Esophagus muscularis mucosa (tissue), 4 donors: ENCODE measurements around the gene C1QB. TPM values are rescaled to one million over a fixed set of nuclear protein-coding genes. Genes with fewer than 3 reads are reported as not detected.

Experiments
- DNase-seq: peaks from one replicate; pipeline ENCODE4 v3.0.0-alpha.2; 2017; ENCODE audit errors: extremely low spot score
- H3K27ac ChIP-seq, 4 donors: fragments of 200-600 bp; sonication (generic); replicated peaks in 1 of 4; 1 replicate in 3 of 4; 2 replicates in 1 of 4; pipeline ENCODE4 v1.5.1; 2016 to 2019; ENCODE audit warnings: mild to moderate bottlenecking in 1 of 4
- H3K27me3 ChIP-seq, 4 donors: fragments of 200-600 bp; sonication (generic); one replicate each; pipeline versions ENCODE4 v1.5.1 to v1.6.0; 2016 to 2019
- H3K36me3 ChIP-seq, 4 donors: fragments of 200-600 bp; sonication (generic); one replicate each; pipeline ENCODE4 v1.5.1; 2016 to 2019
- H3K4me1 ChIP-seq, 4 donors: fragments of 200-600 bp; sonication (generic); one replicate each; pipeline ENCODE4 v1.5.1; 2016 to 2019
- H3K4me3 ChIP-seq, 4 donors: fragments of 200-600 bp; sonication (generic); 1 replicate in 2 of 4; 2 replicates in 2 of 4; pipeline ENCODE4 v1.5.1; 2016 to 2019; ENCODE audit warnings: mild to moderate bottlenecking in 4 of 4, moderate library complexity in 1 of 4
- H3K9me3 ChIP-seq, 4 donors: fragments of 200-600 bp; sonication (generic); 1 replicate in 3 of 4; 2 replicates in 1 of 4; pipeline ENCODE4 v1.5.1; 2016 to 2019
- EP300 ChIP-seq: sonication (generic); formaldehyde crosslinking; IDR thresholded peaks from one replicate; pipeline ENCODE4 v1.6.1; 2017; ENCODE audit warnings: antibody characterized with exemption
- POLR2A ChIP-seq: fragments of 450-650 bp; IDR thresholded peaks from one replicate; pipeline ENCODE4 v1.6.1; 2017; ENCODE audit warnings: antibody characterized with exemption, moderate library complexity, mild to moderate bottlenecking, low read depth
- POLR2AphosphoS5 ChIP-seq, 2 donors: sonication (generic); formaldehyde crosslinking; IDR thresholded peaks; one replicate each; pipeline ENCODE4 v1.6.1; 2017; ENCODE audit warnings: antibody characterized with exemption in 2 of 2
- WGBS: methylation state at CpG from one replicate; pipeline ENCODE4 v1.1.5; 2018; 5-methylcytosine and 5-hydroxymethylcytosine counted together
- intact Hi-C: fragments of 100-400 bp; cut with DNase I; formaldehyde crosslinking; loops from one replicate; pipeline ENCODE4 v1.15.1; 2023
- total RNA-seq, 4 donors: library from RNA; depleted of rRNA; stranded (reverse); fragments of >200 nt; gene quantifications; one replicate each; pipeline versions ENCODE4 v1.1.0 to v1.2.1, GENCODE V29; 2016
- TF ChIP-seq, protein P1 (sequence below), 3 experiments: fragments of 200-600 bp in 2 of 3; fragments of 450-650 bp in 1 of 3; sonication (generic) in 2 of 3; IDR thresholded peaks; one replicate each; pipeline ENCODE4 v1.5.1; 2017 to 2019; ENCODE audit warnings: antibody characterized with exemption in 3 of 3, mild to moderate bottlenecking in 2 of 3, moderate library complexity in 1 of 3

C1QB gene
- total RNA-seq, 4 donors from 2014 or later: 254 to 583 (median 288) TPM

GRCh38 chr1:22646384-22646783 is 6.7 kb upstream of the C1QB start:
- no peaks in the 10 kb centered on the region for H3K36me3 ChIP-seq
- peaks cover 0 to 24% (median 0%) of the 10 kb centered on the region in 4 donors for H3K27me3 ChIP-seq
- intact Hi-C loops: loop anchor here (10.0 kb wide), 1 partner anchor 542 kb away; no protein-coding TSS in a partner anchor
- DNase-seq: no peak
- WGBS: 4% methylated on average over 1 of the region's 1 CpG
- H3K27ac ChIP-seq: no peak overlapping the region
- no peaks in the 10 kb centered on the region for H3K9me3 ChIP-seq
- TF ChIP-seq POLR2AphosphoS5 (IDR thresholded peaks at IDR 0.05) (no peak), EP300 (no peak), POLR2A (no peak)
- TF ChIP-seq, protein P1, sequence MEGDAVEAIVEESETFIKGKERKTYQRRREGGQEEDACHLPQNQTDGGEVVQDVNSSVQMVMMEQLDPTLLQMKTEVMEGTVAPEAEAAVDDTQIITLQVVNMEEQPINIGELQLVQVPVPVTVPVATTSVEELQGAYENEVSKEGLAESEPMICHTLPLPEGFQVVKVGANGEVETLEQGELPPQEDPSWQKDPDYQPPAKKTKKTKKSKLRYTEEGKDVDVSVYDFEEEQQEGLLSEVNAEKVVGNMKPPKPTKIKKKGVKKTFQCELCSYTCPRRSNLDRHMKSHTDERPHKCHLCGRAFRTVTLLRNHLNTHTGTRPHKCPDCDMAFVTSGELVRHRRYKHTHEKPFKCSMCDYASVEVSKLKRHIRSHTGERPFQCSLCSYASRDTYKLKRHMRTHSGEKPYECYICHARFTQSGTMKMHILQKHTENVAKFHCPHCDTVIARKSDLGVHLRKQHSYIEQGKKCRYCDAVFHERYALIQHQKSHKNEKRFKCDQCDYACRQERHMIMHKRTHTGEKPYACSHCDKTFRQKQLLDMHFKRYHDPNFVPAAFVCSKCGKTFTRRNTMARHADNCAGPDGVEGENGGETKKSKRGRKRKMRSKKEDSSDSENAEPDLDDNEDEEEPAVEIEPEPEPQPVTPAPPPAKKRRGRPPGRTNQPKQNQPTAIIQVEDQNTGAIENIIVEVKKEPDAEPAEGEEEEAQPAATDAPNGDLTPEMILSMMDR (IDR thresholded peaks at IDR 0.05): no peak
- H3K4me1 ChIP-seq: peaks cover 0 to 11% (median 7%) of the 10 kb centered on the region in 4 donors
- peak overlapping the region in 1 of 4 donors; percentile 20 for H3K4me3 ChIP-seq

- H3K9me3 ChIP-seq: no peaks in the 10 kb centered on the region
- intact Hi-C loops: no loop called here
- H3K4me1 ChIP-seq: no peaks in the 10 kb centered on the region
- H3K27me3 ChIP-seq: peaks cover 0 to 45% (median 0%) of the 10 kb centered on the region in 4 donors
- H3K36me3 ChIP-seq: no peaks in the 10 kb centered on the region
- no peak overlapping the region for H3K27ac ChIP-seq
- TF ChIP-seq POLR2A: no peak
- TF ChIP-seq, protein P1 (IDR thresholded peaks at IDR 0.05): no peak
- H3K4me3 ChIP-seq: no peak overlapping the region
- WGBS: 87% methylated on average over 13 of the region's 13 CpGs
- no peak for DNase-seq
Observed at GRCh38 chr1:22650089-22650693, 2.8 kb upstream of the C1QB start.

GRCh38 chr1:22651941-22652856 is 837 bp upstream of the C1QB start:
- 77% methylated on average over 14 of the region's 15 CpGs for WGBS
- no peaks in the 10 kb centered on the region for H3K9me3 ChIP-seq
- H3K4me1 ChIP-seq: no peaks in the 10 kb centered on the region
- no peak overlapping the region for H3K4me3 ChIP-seq
- intact Hi-C loops: no loop called here
- no peak overlapping the region for H3K27ac ChIP-seq
- no peak for TF ChIP-seq POLR2AphosphoS5 (IDR thresholded peaks at IDR 0.05)
- TF ChIP-seq EP300: no peak
- TF ChIP-seq, protein P1 (IDR thresholded peaks at IDR 0.05): no peak
- TF ChIP-seq POLR2A: no peak
- DNase-seq: no peak
- H3K36me3 ChIP-seq: no peaks in the 10 kb centered on the region
- peaks cover 0 to 63% (median 2%) of the 10 kb centered on the region in 4 donors for H3K27me3 ChIP-seq

DNA sequence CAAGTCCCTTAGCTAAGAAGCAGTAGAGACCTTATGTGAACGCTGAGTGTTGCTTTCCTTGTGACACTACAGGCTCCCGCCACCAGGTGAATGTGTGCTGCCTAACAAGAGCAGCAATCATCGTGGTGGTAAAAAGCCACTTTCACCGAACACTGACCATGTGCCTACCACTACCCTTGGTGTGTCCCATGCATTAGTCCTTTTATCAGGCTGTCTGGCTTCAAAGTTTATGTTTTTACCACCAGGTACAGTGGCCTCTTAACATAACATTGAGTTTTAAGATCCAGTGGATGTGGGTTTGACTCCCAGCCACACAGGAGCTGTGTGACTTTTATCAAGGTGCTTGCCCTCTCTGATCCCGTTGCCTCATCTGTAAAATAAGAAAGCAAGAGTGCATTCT is 1.7 kb downstream of the C1QB start:
- Histone ChIP-seq H3K9me3 (no peaks in the 10 kb centered on the region), H3K4me1 (no peaks in the 10 kb centered on the region), H3K4me3 (peak overlapping the region; percentile 32 to 48 (median 32)), H3K27ac (no peak overlapping the region), H3K36me3 (no peaks in the 10 kb centered on the region), H3K27me3 (peaks cover 0 to 76% (median 2%) of the 10 kb centered on the region in 4 donors)
- DNase-seq: no peak
- intact Hi-C loops: no loop called here
- WGBS: 61% methylated on average over 5 of the region's 5 CpGs
- no peak for TF ChIP-seq EP300
- no peak for TF ChIP-seq POLR2A
- TF ChIP-seq, protein P1 (IDR thresholded peaks at IDR 0.05): no peak
- no peak for TF ChIP-seq POLR2AphosphoS5 (IDR thresholded peaks at IDR 0.05)
